ENCODE results near the gene NPFFR1. TPM values are rescaled to one million over a fixed set of nuclear protein-coding genes. Genes with fewer than 3 reads are reported as not detected.

NPFFR1 gene
- total and polyA plus RNA-seq, 10 of the 15 experiments (the other 5 are each of a cell fraction or from before 2014, with no cell fraction given), result 0.03 TPM; not detected in 9

- in situ Hi-C loops (cut with MboI) (no loop called here), intact Hi-C loops (cut with micrococcal nuclease; ENCODE audit: unreplicated experiment) (no loop called here)
- no peak for TF ChIP-seq SIN3A (IDR thresholded peaks at IDR 0.05; ENCODE audit: low read depth, low read length)
- no peak for TF ChIP-seq ZNF217 (IDR thresholded peaks at IDR 0.05)
- TF ChIP-seq PAX5 (IDR thresholded peaks at IDR 0.05; ENCODE audit: borderline replicate concordance, low read depth, low read length), result no peak
- no peak for TF ChIP-seq IKZF1 (conservative IDR thresholded peaks at IDR 0.05)
- TF ChIP-seq CUX1 (IDR thresholded peaks at IDR 0.05; ENCODE audit: insufficient replicate concordance, low read depth, low read length), result no peak
- no peak for TF ChIP-seq SUZ12 (IDR thresholded peaks at IDR 0.05; ENCODE audit: unreplicated experiment)
- TF ChIP-seq NR2C2 (IDR thresholded peaks at IDR 0.05; ENCODE audit: borderline replicate concordance, control insufficient read depth, insufficient read length, low read depth), result no peak
- TF ChIP-seq TCF7 (IDR thresholded peaks at IDR 0.05; ENCODE audit: borderline replicate concordance), result no peak
- no peak for TF ChIP-seq ZNF384 (IDR thresholded peaks at IDR 0.05; ENCODE audit: borderline replicate concordance, low read depth, low read length)
- no peak for TF ChIP-seq ZNF24 (IDR thresholded peaks at IDR 0.05)
- no peak for TF ChIP-seq NR2F1 (conservative IDR thresholded peaks at IDR 0.05)
- TF ChIP-seq BACH1 (IDR thresholded peaks at IDR 0.05; ENCODE audit: borderline replicate concordance), result no peak
- no peak for TF ChIP-seq SMARCA5 (IDR thresholded peaks at IDR 0.05)
- no peak for TF ChIP-seq ELK1 (IDR thresholded peaks at IDR 0.05; ENCODE audit: low read depth, low read length)
- no peak for TF ChIP-seq TCF12 (IDR thresholded peaks at IDR 0.05; ENCODE audit: low read depth, low read length)
- TF ChIP-seq BMI1 (IDR thresholded peaks at IDR 0.05; ENCODE audit: borderline replicate concordance), result no peak
- TF ChIP-seq ETV6 (conservative IDR thresholded peaks at IDR 0.05 in 1 of 2, IDR thresholded peaks at IDR 0.05 in 1 of 2; ENCODE audit: borderline replicate concordance in 1 of 2, low read depth in 1 of 2), result no peak
- no peak for TF ChIP-seq POU2F2 (IDR thresholded peaks at IDR 0.05; ENCODE audit: borderline replicate concordance, low read depth, low read length)
- TF ChIP-seq CBX5 (IDR thresholded peaks at IDR 0.05; ENCODE audit: low read depth), result no peak
- Histone ChIP-seq H3K4me3 (no peak overlapping the region), H3K9me3 (replicated peaks; ENCODE audit: control insufficient read depth, insufficient read depth, low read length) (peaks cover 14% of the 10 kb centered on the region; the same call in 2 of the 3 replicates), H3K36me3 (ENCODE audit: control insufficient read depth in 2 of 2, insufficient read depth in 2 of 2, low read length in 1 of 2) (no peaks in the 10 kb centered on the region), H3K79me2 (ENCODE audit: control insufficient read depth, insufficient read depth, low read length) (no peaks in the 10 kb centered on the region), H3K4me2 (ENCODE audit: control insufficient read depth, insufficient read depth) (no peak overlapping the region), H3K27me3 (replicated peaks in 1 of 2; ENCODE audit: control insufficient read depth in 2 of 2, insufficient read depth in 2 of 2, low read length in 1 of 2) (peaks cover 4 to 16% of the 10 kb centered on the region in 2 experiments), H3K27ac (ENCODE audit: control insufficient read depth, insufficient read depth) (no peak overlapping the region), H3K9ac (ENCODE audit: control insufficient read depth, insufficient read depth, low read length) (no peak overlapping the region), H4K20me1 (ENCODE audit: control insufficient read depth, insufficient read depth) (no peaks in the 10 kb centered on the region), H2AFZ (ENCODE audit: control insufficient read depth, low read depth, low read length) (no peak overlapping the region), H3K4me1 (ENCODE audit: control insufficient read depth, insufficient read depth, low read length) (no peaks in the 10 kb centered on the region)
- CTCF ChIA-PET, result interaction anchor here (1.3 to 2.4 kb wide), 3 partner anchors 9 to 108 kb away, joined by 3 to 8 read pairs (median 4); partner anchors contain the start of gene PPA1
- RAD21 ChIA-PET (ENCODE audit: unreplicated experiment), result no interaction called here
- WGBS (ENCODE audit: insufficient coverage, insufficient replicate concordance, low lambda C conversion rate, missing lambda C conversion rate), result 60% methylated on average over 2 of the region's 2 CpGs
- FAIRE-seq (no peak), ATAC-seq (no peak), DNase-seq (ENCODE audit: low read depth, low spot score) (no peak)
- SMC1A ChIA-PET (ENCODE audit: uncharacterized antibody, unreplicated experiment), result interaction anchor here (1.4 kb wide), 1 partner anchor 297 kb away, joined by 5 read pairs; no protein-coding TSS in a partner anchor
- POLR2A ChIA-PET, result no interaction called here
- no TSS peak for BruUV-seq (replicated peaks)
These were observed 27.3 kb downstream of the NPFFR1 start for GRCh38 chr10:70256463-70256862.
